ENCODE measurements around the gene PAPPA. TPM values are rescaled to one million over a fixed set of nuclear protein-coding genes. Genes with fewer than 3 reads are reported as not detected.

Gene PAPPA
- polyA plus RNA-seq, 1 donor, result 0.67 TPM

- DNase-seq, result no peak
Observed at GRCh38 chr9:116387934-116388698, 234.5 kb downstream of the PAPPA start.

DNA sequence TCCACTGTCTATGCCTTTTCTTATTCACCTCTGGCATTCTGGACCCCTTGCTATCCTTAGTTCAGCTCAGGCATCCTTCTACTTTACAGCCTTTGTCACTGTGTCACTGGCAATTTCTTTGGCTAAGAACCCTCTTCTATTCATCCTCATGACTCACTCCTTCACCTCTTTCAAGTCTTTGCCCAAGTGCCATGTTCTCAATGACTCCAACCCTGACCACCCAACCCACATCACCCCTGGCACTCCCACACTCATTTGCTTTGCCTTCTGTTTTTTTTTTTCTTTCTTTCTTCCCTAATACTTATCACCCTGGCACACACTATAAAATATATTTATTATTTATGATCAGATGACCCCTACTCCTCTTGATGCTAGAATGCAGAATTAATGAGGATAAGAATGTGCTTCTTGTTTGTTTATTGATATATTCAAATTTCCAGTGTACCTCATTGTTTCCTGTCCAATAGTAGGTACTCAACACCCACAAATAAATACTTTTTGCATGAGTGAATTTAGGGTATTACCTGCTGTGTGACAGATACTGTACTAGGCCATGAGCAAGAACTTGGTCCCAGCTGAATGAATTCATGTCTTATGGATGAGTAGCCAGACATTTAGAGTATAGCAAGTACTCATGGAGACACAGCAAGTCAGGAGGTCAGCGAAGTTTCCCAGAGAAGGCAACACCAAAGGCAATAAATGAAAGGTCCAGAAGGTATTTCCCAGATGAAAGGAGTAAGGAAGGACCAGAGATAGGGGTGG, 236.1 kb downstream of the PAPPA start:
- no peak for DNase-seq

- DNase-seq, result no peak
Observed at GRCh38 chr9:116390303-116391228, 237.0 kb downstream of the PAPPA start.

DNA sequence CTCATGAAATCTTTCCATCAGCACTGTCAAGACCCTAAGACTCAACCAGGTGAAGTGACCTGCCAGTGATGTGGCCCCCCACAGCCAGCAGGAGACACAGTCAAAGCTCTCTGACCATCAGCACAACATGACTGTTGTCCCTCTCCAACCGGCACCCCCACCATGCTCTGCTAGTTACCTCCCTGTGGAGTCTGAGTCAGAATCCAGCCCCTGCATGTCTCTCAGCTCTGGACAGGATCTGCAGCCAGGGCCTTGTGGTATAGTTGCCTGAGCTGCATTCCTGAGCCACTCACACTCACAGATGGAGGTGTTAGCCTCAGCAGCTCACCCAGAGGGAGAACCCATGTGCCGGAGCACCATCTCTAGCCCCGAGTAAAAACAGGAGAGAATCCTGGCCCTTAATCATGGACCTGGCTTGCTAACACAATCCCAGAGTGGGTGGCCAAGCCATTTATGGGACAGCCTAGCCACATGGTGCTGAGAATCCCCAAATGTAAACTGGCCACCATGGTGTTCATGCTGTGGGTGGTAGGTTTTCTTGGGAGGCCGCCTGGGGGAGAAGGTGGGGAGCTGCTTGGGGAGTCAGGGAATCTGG, 237.8 kb downstream of the PAPPA start:
- DNase-seq, result no peak

DNA sequence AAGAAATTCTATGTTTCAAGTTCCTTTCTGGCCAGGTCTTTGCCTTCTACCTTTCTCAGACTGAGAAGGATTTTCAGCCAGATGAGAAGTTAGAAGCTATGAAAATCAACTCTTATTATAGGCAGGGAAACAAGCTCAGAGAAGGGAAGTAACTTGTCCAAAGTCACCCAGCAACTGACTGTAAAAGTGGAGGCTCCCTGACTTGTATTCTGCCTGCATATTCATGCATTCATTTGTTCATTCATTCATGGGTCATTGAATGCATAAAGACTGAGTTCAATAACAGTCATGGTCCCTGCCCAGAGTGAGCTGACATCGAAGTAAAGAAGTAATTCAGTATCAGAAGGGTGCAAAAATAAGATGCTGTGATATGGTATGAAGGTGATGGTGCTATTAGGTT, 239.6 kb downstream of the PAPPA start:
- no peak for DNase-seq

GRCh38 chr9:116394070-116394469, 240.5 kb downstream of the PAPPA start:
- DNase-seq, result no peak

- DNase-seq, result no peak
Observed at GRCh38 chr9:116394894-116395698, 241.5 kb downstream of the PAPPA start.

GRCh38 chr9:116395699-116396037, 242.1 kb downstream of the PAPPA start:
- DNase-seq, result no peak

- DNase-seq, result no peak
Observed at GRCh38 chr9:116403171-116403570, 249.6 kb downstream of the PAPPA start.

GRCh38 chr9:116404228-116404627, 250.6 kb downstream of the PAPPA start:
- DNase-seq, result no peak

DNA sequence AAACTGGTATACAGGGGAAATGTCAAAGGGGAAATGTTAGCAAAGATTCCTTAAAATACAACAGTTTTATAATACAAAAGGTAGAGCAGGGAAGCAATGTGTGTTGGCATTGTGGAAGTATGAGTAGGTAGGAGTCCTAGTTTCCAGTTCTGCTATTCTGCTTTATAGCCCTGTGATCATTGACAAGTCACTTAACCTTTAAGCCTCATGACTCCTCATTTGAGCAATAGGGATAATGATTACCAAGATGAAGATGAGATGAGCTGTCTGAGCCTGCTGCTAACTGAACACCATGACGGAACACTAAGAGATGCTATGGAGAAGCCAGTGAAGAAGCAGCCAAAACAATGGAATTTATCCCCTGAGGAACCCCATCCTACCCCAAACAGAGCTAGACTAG, 251.7 kb downstream of the PAPPA start:
- DNase-seq, result no peak

DNA sequence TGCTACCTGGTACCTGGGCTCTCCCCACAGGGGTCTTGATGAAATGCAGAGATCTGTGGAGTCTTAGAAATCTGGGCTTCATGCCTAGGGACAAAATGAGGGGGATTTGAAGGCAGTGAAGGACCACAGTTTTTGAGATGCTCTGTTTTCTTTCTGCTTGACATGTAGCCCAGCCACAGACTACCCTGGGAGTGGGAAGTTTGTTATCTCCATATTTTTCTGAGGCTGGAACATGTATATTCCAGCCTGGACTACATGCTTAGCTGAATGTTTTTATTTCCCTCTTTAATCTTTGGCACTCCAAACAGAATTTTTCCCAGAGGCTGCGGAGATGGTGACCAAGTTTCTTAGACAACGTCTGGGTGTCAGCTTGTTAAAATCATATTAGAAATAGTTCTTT, 252.9 kb downstream of the PAPPA start:
- DNase-seq, result no peak

DNA sequence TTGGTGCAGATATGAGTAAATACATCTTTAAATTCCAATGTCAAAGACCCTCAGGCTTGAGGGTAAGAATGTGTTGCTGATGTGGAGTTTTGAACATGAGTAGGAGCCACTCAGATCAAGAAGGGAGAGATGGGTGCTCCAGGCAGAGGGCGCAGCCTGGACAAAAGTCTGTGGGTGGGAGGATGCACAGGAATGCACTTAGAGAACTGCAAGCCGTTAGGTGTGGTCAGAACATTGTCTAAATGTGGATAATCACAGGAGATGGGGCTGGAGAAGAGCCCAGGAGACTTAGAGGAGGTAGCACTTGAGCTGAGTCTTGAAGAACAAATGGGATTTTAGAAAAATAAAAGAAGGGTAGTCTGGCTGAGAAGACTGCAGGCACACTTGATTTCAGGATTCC, 255.5 kb downstream of the PAPPA start:
- no peak for DNase-seq

DNA sequence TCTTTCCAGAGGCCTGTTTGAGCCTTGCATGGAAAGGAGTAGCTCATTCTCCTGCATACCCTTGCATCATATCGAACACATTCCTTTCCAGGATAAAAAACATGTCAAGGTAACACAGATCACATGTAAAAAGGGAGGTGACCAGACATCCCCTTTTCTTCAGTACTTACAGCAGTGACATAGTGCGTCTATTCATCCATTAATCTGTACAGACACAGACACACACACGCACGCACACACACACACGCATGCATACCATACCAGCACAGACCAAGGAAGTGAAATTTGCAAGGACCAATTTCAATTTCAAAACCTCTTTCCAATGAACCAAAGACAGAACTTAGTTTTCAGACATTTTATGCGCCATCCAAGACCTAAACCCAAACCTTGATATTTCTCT, 256.0 kb downstream of the PAPPA start:
- DNase-seq, result no peak

DNA sequence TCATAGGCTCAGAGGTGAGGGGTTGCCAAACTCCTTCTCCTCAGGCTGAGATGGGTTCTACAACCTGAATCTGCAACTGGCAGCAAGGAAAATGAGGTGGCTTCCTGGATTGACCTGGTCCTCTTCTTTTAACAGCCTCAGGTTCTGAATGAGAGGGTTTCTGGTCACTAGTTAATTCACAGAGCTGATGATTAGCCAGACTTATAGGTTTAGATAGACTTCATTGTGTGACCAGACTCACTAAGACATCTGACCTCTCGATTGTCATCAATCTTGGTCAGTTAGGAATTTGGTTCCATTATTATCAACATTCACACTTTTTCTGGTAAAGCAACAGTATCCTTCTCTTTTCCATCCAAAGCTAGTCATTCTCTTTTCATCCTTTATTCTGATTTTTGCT, 257.9 kb downstream of the PAPPA start:
- no peak for DNase-seq

GRCh38 chr9:116414374-116414773, 260.8 kb downstream of the PAPPA start:
- no peak for DNase-seq

DNA sequence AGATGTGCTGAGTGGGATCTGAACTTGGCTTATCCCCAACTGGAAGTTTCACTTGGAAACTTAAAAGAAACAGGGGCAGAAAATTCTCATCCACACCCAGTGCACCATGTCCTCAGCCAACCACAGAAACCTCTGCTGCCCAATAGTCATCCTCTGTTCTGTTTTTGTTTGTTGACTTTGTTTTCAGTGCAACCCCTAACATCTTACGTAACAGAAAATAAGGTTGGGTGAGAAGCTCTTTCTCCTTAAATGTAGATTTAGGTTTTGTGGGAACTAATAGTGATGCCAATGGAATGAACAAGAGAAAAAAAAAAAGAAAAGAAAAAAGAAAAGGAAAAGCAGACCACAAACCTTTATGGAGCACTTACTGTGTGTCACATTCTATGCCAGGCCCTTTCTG, 262.8 kb downstream of the PAPPA start:
- no peak for DNase-seq

GRCh38 chr9:116417464-116417863, 263.9 kb downstream of the PAPPA start:
- no peak for DNase-seq

GRCh38 chr9:116419181-116419580, 265.6 kb downstream of the PAPPA start:
- no peak for DNase-seq

DNA sequence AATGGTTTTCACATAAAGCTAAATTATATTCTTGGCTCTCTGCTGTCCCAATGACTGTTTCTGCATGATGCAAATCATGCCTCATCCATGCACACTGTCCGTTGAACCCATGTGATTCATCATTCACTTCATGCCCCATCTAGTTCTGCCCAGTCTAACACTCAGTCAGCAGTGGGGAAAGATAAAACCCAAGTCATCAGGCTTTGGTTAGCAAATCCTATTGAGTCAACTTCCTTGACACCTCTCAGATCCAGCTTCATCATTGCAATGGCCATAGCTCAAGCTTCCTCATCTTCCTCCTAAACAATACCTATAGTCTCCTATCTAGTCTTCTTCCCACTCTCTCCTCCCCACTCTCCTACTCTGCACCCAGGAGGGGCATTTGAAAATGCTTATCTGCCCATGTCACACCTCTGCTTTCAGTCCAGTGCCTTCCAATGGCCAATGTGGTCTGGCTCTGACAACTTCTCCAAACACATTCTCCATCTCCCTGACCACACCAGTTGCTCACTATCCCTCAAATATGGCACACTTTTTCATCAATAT, 267.5 kb downstream of the PAPPA start:
- no peak for DNase-seq

GRCh38 chr9:116422119-116422979, 268.8 kb downstream of the PAPPA start:
- DNase-seq, result no peak

Measured in hindlimb muscle (tissue), 1 donor.